Naive thymus-derived CD4-positive, alpha-beta T cell (primary cell): ENCODE results near the gene RACK1. TPM values are rescaled to one million over a fixed set of nuclear protein-coding genes. Genes with fewer than 3 reads are reported as not detected.
A peak's percentile ranks its signal among the peaks of the same experiment; 100 is the strongest.

Experiments
- ATAC-seq: fragments of 150-1000 bp; cut with Tn5 transposase; 2 replicates; pipeline ENCODE4 v1.10.0; 2021; ENCODE audit warnings: mild to moderate bottlenecking, moderate library complexity
- CTCF ChIA-PET: fragments of 350-600 bp; sonication (Branson Sonifier 250); formaldehyde crosslinking; loops from one replicate; lab custom pipeline; 2021; ENCODE audit warnings: antibody characterized with exemption; lab: Charles Lee
- POLR2A ChIA-PET: fragments of 350-600 bp; sonication (Branson Sonifier 250); formaldehyde crosslinking; loops from one replicate; lab custom pipeline; 2021; ENCODE audit warnings: antibody characterized with exemption, inconsistent platforms; lab: Charles Lee
- DNase-seq, 9 donors: peaks; one replicate each; pipeline versions ENCODE4 v3.0.0 to v3.0.0-alpha.2; 2020 to 2022; ENCODE audit warnings: mixed read lengths in 1 of 9
- H3K27ac ChIP-seq: one replicate; pipeline ENCODE4 v1.7.0; 2013; ENCODE audit warnings: mild to moderate bottlenecking, low read depth, low read length, moderate library complexity
- H3K27me3 ChIP-seq, 2 donors: one replicate each; pipeline ENCODE4 v1.7.0; 2013; ENCODE audit warnings: low read length in 2 of 2, mild to moderate bottlenecking in 2 of 2, moderate library complexity in 2 of 2; ENCODE audit not compliant: control insufficient read depth in 2 of 2, insufficient read depth in 2 of 2
- H3K36me3 ChIP-seq, 3 experiments: 1 replicate in 2 of 3; 2 replicates in 1 of 3; pipeline ENCODE4 v1.7.0; 2013; ENCODE audit warnings: low read length in 3 of 3, mild to moderate bottlenecking in 3 of 3, moderate library complexity in 1 of 3; ENCODE audit not compliant: insufficient read depth in 3 of 3, control insufficient read depth in 2 of 3
- H3K4me1 ChIP-seq, 2 donors: one replicate each; pipeline ENCODE4 v1.7.0; 2013; ENCODE audit warnings: low read length in 2 of 2, mild to moderate bottlenecking in 2 of 2, moderate library complexity in 1 of 2; ENCODE audit not compliant: control insufficient read depth in 2 of 2, insufficient read depth in 2 of 2
- H3K4me3 ChIP-seq: 2 replicates; pipeline ENCODE4 v1.7.0; 2013; ENCODE audit warnings: mild to moderate bottlenecking, low read length
- H3K9me3 ChIP-seq, 3 experiments: 1 replicate in 2 of 3; 2 replicates in 1 of 3; pipeline ENCODE4 v1.7.0; 2013; ENCODE audit warnings: low read length in 3 of 3; ENCODE audit not compliant: control insufficient read depth in 2 of 3
- H3K27ac Mint-ChIP-seq, 9 donors: one replicate each; pipeline ENCODE4 v1.8.0; 2020 to 2022; ENCODE audit warnings: mixed read lengths in 9 of 9, mild to moderate bottlenecking in 8 of 9, moderate library complexity in 5 of 9, inconsistent platforms in 2 of 9
- H3K27me3 Mint-ChIP-seq, 5 donors: one replicate each; pipeline ENCODE4 v1.8.0; 2021 to 2022; ENCODE audit warnings: mixed read lengths in 5 of 5, mild to moderate bottlenecking in 1 of 5
- H3K36me3 Mint-ChIP-seq, 5 donors: one replicate each; pipeline ENCODE4 v1.8.0; 2020 to 2022; ENCODE audit warnings: mixed read lengths in 5 of 5, mild to moderate bottlenecking in 3 of 5, inconsistent platforms in 1 of 5
- H3K4me1 Mint-ChIP-seq, 7 donors: one replicate each; pipeline ENCODE4 v1.8.0; 2020 to 2022; ENCODE audit warnings: mixed read lengths in 7 of 7, mild to moderate bottlenecking in 3 of 7, inconsistent platforms in 1 of 7
- H3K4me3 Mint-ChIP-seq, 10 donors: one replicate each; pipeline ENCODE4 v1.8.0; 2020 to 2022; ENCODE audit warnings: mild to moderate bottlenecking in 10 of 10, mixed read lengths in 10 of 10, moderate library complexity in 6 of 10, inconsistent platforms in 2 of 10
- H3K9me3 Mint-ChIP-seq, 11 donors: one replicate each; pipeline ENCODE4 v1.8.0; 2020 to 2022; ENCODE audit warnings: mixed read lengths in 11 of 11, mild to moderate bottlenecking in 4 of 11, inconsistent platforms in 1 of 11, moderate library complexity in 1 of 11
- intact Hi-C, 2 donors: fragments of 100-400 bp; cut with micrococcal nuclease; formaldehyde crosslinking; loops; one replicate each; pipeline ENCODE4 v1.15.1; 2023
- polyA plus RNA-seq, 2 donors: library from polyadenylated mRNA; unstranded; fragments of 300-500 nt; fragmentation: Illumina TruSeq; gene quantifications; one replicate each; pipeline ENCODE4 v1.2.3, GENCODE V29; 2021
- total RNA-seq, 6 experiments: library from RNA in 5 of 6; stranded (reverse) in 5 of 6; gene quantifications; 1 replicate in 5 of 6; 2 replicates in 1 of 6; pipeline ENCODE4 v1.2.3 and lab custom pipeline; 2021 to 2026

Gene RACK1
- total and polyA plus RNA-seq, 7 experiments from 2014 or later = 1,703 to 2,829 (median 2,491) TPM

DNA sequence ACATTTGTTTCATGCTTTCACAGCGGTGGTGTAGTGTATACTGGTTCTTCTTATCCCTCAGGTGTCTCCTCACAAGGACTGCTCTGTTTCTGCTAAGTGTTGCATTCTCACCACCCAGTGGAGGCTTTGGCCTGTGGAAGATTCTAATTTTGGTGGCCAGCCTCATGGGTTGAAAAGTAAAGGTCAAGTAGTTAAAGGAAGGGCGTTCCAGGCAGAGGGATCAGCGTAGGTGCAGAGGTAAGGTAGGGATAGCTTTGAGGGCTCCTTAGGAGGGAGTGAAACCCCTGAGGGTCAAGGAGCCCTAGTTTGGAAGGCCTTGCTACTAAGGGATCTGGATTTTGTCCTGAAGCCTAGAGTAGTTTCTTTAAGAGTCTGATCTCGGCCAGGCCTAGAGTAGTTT is 4.6 kb upstream of the RACK1 start:
- ATAC-seq = no peak
- Mint-ChIP-seq H3K4me1 (peaks cover 43 to 83% (median 67%) of the 10 kb centered on the region in 7 donors), H3K9me3 (no peaks in the 10 kb centered on the region), H3K36me3 (peaks cover 0 to 20% (median 0%) of the 10 kb centered on the region in 5 donors), H3K27ac (peak overlapping the region; percentile 76 to 98 (median 95)), H3K27me3 (no peaks in the 10 kb centered on the region), H3K4me3 (peak overlapping the region; percentile 36 to 99 (median 92))
- intact Hi-C loops = no loop called here
- ChIA-PET POLR2A (interaction anchor here (1.0 to 13.0 kb wide), 5 partner anchors 12 to 76 kb away, joined by 3 to 305 read pairs (median 7); partner anchors contain the start of genes TRIM41 and TRIM52), CTCF (no interaction called here)
- no peaks in the 10 kb centered on the region for H3K9me3 ChIP-seq
- H3K4me3 ChIP-seq = no peak overlapping the region
- H3K27ac ChIP-seq = peak overlapping the region; percentile 34
- no peak for DNase-seq
- H3K36me3 ChIP-seq = peaks cover 0 to 5% (median 0%) of the 10 kb centered on the region in 3 experiments
- H3K4me1 ChIP-seq = peaks cover 25 to 30% of the 10 kb centered on the region in 2 donors
- H3K27me3 ChIP-seq = no peaks in the 10 kb centered on the region

- Histone ChIP-seq H3K36me3 (peaks cover 6 to 8% (median 7%) of the 10 kb centered on the region in 3 experiments), H3K27me3 (no peaks in the 10 kb centered on the region), H3K9me3 (no peaks in the 10 kb centered on the region), H3K4me3 (peak overlapping the region; percentile 85), H3K4me1 (peaks cover 36 to 43% of the 10 kb centered on the region in 2 donors), H3K27ac (peak overlapping the region; percentile 91)
- CTCF ChIA-PET = interaction anchor here (0.6 to 0.8 kb wide), 2 partner anchors 62 to 110 kb away, joined by 3 to 4 read pairs; no protein-coding TSS in a partner anchor
- POLR2A ChIA-PET = interaction anchor here (1.1 to 13.0 kb wide), 7 partner anchors 14 to 415 kb away, joined by 4 to 305 read pairs (median 8); partner anchors contain the start of genes TRIM41 and TRIM52
- H3K27ac Mint-ChIP-seq = peak overlapping the region; percentile 93 to 98 (median 95)
- peak overlapping the region; percentile 88 to 99 (median 94) for H3K4me3 Mint-ChIP-seq
- peaks cover 52 to 92% (median 75%) of the 10 kb centered on the region in 7 donors for H3K4me1 Mint-ChIP-seq
- no peaks in the 10 kb centered on the region for H3K9me3 Mint-ChIP-seq
- intact Hi-C loops = loop anchor here in 1 of 2 donors (1.0 kb wide), 1 partner anchor 55 kb away; no protein-coding TSS in a partner anchor
- H3K27me3 Mint-ChIP-seq = no peaks in the 10 kb centered on the region
- peak in 8 of 9 donors; percentile 42 to 89 (median 56) for DNase-seq
- ATAC-seq = peak; percentile 49
- peaks cover 4 to 35% (median 11%) of the 10 kb centered on the region in 5 donors for H3K36me3 Mint-ChIP-seq
Observed at GRCh38 chr5:181246276-181247049, 2.8 kb upstream of the RACK1 start.

- Histone ChIP-seq H3K36me3 (peaks cover 11 to 16% (median 12%) of the 10 kb centered on the region in 3 experiments), H3K4me1 (peaks cover 39 to 46% of the 10 kb centered on the region in 2 donors), H3K27me3 (no peaks in the 10 kb centered on the region), H3K9me3 (no peaks in the 10 kb centered on the region), H3K4me3 (peak overlapping the region; percentile 85), H3K27ac (peak overlapping the region; percentile 91)
- Mint-ChIP-seq H3K9me3 (no peaks in the 10 kb centered on the region), H3K4me1 (peaks cover 51 to 88% (median 76%) of the 10 kb centered on the region in 7 donors), H3K27me3 (no peaks in the 10 kb centered on the region), H3K27ac (peak overlapping the region; percentile 93 to 98 (median 95)), H3K4me3 (peak overlapping the region; percentile 88 to 99 (median 94)), H3K36me3 (peaks cover 4 to 37% (median 11%) of the 10 kb centered on the region in 5 donors)
- intact Hi-C loops = loop anchor here in 1 of 2 donors (1.0 kb wide), 1 partner anchor 54 kb away; no protein-coding TSS in a partner anchor
- CTCF ChIA-PET = interaction anchor here (1.1 kb wide), 1 partner anchor 16 kb away, joined by 4 read pairs; no protein-coding TSS in a partner anchor
- POLR2A ChIA-PET = interaction anchor here (0.6 to 13.0 kb wide), 9 partner anchors 14 to 1622 kb away, joined by 3 to 305 read pairs (median 7); partner anchors contain the start of genes HNRNPH1, TRIM41 and TRIM52
- ATAC-seq (no peak), DNase-seq (no peak)
Observed at GRCh38 chr5:181245427-181246275, 1.9 kb upstream of the RACK1 start.

DNA sequence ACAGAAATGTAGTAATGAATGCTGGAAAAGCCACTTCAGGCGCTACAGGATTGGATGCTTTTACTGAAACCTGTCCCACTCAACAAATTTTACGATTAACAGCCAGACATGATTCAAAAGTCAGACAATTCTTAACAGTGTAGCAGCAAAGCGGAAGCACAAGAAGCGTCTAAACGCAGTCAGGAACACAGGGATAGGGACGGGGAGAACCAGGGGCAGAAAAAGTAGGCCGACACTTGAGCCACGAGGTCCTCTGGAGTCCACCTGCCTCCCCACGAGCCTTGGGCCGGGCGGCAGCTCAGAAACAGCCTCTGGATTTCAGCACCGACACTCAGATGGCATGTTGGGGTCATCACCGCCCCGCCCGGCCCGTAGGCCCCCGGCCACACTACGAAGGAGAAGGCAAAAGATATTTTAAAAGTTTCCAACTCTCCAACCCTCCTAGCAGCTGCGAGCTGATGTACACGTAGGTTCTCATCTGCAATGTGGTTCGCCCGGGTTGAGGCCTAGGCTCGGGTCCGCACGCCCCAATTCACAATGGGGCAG is 615 bp downstream of the RACK1 start:
- H3K27ac Mint-ChIP-seq = peak overlapping the region; percentile 93 to 100 (median 96)
- peak in 2 of 9 donors; percentile 33 to 37 for DNase-seq
- H3K9me3 Mint-ChIP-seq = peaks cover 0 to 3% (median 0%) of the 10 kb centered on the region in 11 donors
- POLR2A ChIA-PET = interaction anchor here (1.0 to 13.0 kb wide), 7 partner anchors 14 to 440 kb away, joined by 3 to 305 read pairs (median 12); partner anchors contain the start of genes TRIM41 and TRIM52
- CTCF ChIA-PET = interaction anchor here (1.5 to 2.5 kb wide), 3 partner anchors 14 to 19 kb away, joined by 5 to 10 read pairs (median 9); partner anchors contain the start of genes TRIM41 and TRIM52
- Histone ChIP-seq H3K4me1 (peaks cover 35 to 42% of the 10 kb centered on the region in 2 donors), H3K4me3 (peak overlapping the region; percentile 99), H3K9me3 (no peaks in the 10 kb centered on the region), H3K27me3 (no peaks in the 10 kb centered on the region), H3K36me3 (peaks cover 23 to 39% (median 24%) of the 10 kb centered on the region in 3 experiments), H3K27ac (peak overlapping the region; percentile 91)
- H3K36me3 Mint-ChIP-seq = peaks cover 14 to 47% (median 26%) of the 10 kb centered on the region in 5 donors
- peak; percentile 23 for ATAC-seq
- H3K4me3 Mint-ChIP-seq = peak overlapping the region; percentile 91 to 99 (median 98)
- intact Hi-C loops = loop anchor here (1.0 to 5.0 kb wide), 6 partner anchors 18 to 436 kb away; partner anchors contain the start of genes TRIM41 (in 1 of the 2), TRIM52 (in 1 of the 2) and ZFP62 (in 1 of the 2)
- no peaks in the 10 kb centered on the region for H3K27me3 Mint-ChIP-seq
- peaks cover 43 to 75% (median 65%) of the 10 kb centered on the region in 7 donors for H3K4me1 Mint-ChIP-seq

GRCh38 chr5:181242031-181242451 is 1.7 kb downstream of the RACK1 start:
- Mint-ChIP-seq H3K9me3 (peaks cover 0 to 3% (median 0%) of the 10 kb centered on the region in 11 donors), H3K4me1 (peaks cover 37 to 71% (median 64%) of the 10 kb centered on the region in 7 donors), H3K27me3 (no peaks in the 10 kb centered on the region), H3K36me3 (peaks cover 17 to 51% (median 36%) of the 10 kb centered on the region in 5 donors), H3K27ac (peak overlapping the region; percentile 93 to 100 (median 96)), H3K4me3 (peak overlapping the region; percentile 91 to 99 (median 98))
- DNase-seq (no peak), ATAC-seq (no peak)
- Histone ChIP-seq H3K4me1 (peaks cover 31 to 35% of the 10 kb centered on the region in 2 donors), H3K36me3 (peaks cover 33 to 50% (median 34%) of the 10 kb centered on the region in 3 experiments), H3K27ac (peak overlapping the region; percentile 91), H3K9me3 (no peaks in the 10 kb centered on the region), H3K4me3 (peak overlapping the region; percentile 99), H3K27me3 (no peaks in the 10 kb centered on the region)
- CTCF ChIA-PET = interaction anchor here (0.6 to 2.5 kb wide), 2 partner anchors 10 to 18 kb away, joined by 3 to 9 read pairs; partner anchors contain the start of gene TRIM41
- intact Hi-C loops = loop anchor here (5.0 kb wide), 2 partner anchors 380 to 435 kb away; partner anchors contain the start of gene ZFP62 (in 1 of the 2)
- POLR2A ChIA-PET = interaction anchor here (1.4 to 13.0 kb wide), 7 partner anchors 10 to 58 kb away, joined by 4 to 305 read pairs (median 6); partner anchors contain the start of genes TRIM41 and TRIM52
